ENCODE measurements around the gene PTPRM.

Gene PTPRM

GRCh38 chr18:8299054-8299980 is 732.2 kb downstream of the PTPRM start:
- no peak for DNase-seq

GRCh38 chr18:8300751-8301410 is 733.8 kb downstream of the PTPRM start:
- DNase-seq: no peak

- no peak for DNase-seq
These were observed 734.5 kb downstream of the PTPRM start for GRCh38 chr18:8301427-8302172.

- no peak for DNase-seq
These were observed 736.1 kb downstream of the PTPRM start for GRCh38 chr18:8303151-8303755.

GRCh38 chr18:8307960-8308359 is 740.8 kb downstream of the PTPRM start:
- no peak for DNase-seq

- no peak for DNase-seq
These were observed 745.9 kb downstream of the PTPRM start for GRCh38 chr18:8313043-8313442.

- no peak for DNase-seq
These were observed 747.0 kb downstream of the PTPRM start for GRCh38 chr18:8314124-8314523.

GRCh38 chr18:8319798-8320489 is 752.8 kb downstream of the PTPRM start:
- no peak for DNase-seq

- DNase-seq: no peak
These were observed 755.4 kb downstream of the PTPRM start for GRCh38 chr18:8322486-8322885.

GRCh38 chr18:8324343-8325065 is 757.4 kb downstream of the PTPRM start:
- no peak for DNase-seq

GRCh38 chr18:8326763-8327394 is 759.8 kb downstream of the PTPRM start:
- DNase-seq: no peak

- no peak for DNase-seq
These were observed 761.0 kb downstream of the PTPRM start for GRCh38 chr18:8328126-8328525.

GRCh38 chr18:8329186-8329771 is 762.2 kb downstream of the PTPRM start:
- DNase-seq: no peak

GRCh38 chr18:8330575-8330974 is 763.5 kb downstream of the PTPRM start:
- DNase-seq: no peak

- DNase-seq: no peak
These were observed 765.2 kb downstream of the PTPRM start for GRCh38 chr18:8332286-8332685.

GRCh38 chr18:8333961-8334360 is 766.8 kb downstream of the PTPRM start:
- DNase-seq: no peak

- no peak for DNase-seq
These were observed 770.1 kb downstream of the PTPRM start for GRCh38 chr18:8337211-8337610.

- DNase-seq: no peak
These were observed 772.1 kb downstream of the PTPRM start for GRCh38 chr18:8339210-8339609.

- DNase-seq: no peak
These were observed 772.8 kb downstream of the PTPRM start for GRCh38 chr18:8339952-8340351.

- no peak for DNase-seq
These were observed 774.5 kb downstream of the PTPRM start for GRCh38 chr18:8341481-8342230.

Measured in CD4-positive, alpha-beta T cell treated with Interferon alpha-2 for 1 hour (primary cell).